HG02678 (cell line): ENCODE data around the gene TRAF2.
"Not testable (repeated sequence)": the region's sequence is repeated elsewhere in the genome, so short reads cannot be mapped to it uniquely, and the experiment has no call there.

ENCODE experiments used
- ATAC-seq: cut with Tn5 transposase; IDR thresholded peaks from one replicate; pipeline ENCODE4 v1.9.1; 2021; ENCODE audit warnings: mild to moderate bottlenecking, moderate library complexity; ENCODE audit not compliant: unreplicated experiment

TRAF2 gene

DNA sequence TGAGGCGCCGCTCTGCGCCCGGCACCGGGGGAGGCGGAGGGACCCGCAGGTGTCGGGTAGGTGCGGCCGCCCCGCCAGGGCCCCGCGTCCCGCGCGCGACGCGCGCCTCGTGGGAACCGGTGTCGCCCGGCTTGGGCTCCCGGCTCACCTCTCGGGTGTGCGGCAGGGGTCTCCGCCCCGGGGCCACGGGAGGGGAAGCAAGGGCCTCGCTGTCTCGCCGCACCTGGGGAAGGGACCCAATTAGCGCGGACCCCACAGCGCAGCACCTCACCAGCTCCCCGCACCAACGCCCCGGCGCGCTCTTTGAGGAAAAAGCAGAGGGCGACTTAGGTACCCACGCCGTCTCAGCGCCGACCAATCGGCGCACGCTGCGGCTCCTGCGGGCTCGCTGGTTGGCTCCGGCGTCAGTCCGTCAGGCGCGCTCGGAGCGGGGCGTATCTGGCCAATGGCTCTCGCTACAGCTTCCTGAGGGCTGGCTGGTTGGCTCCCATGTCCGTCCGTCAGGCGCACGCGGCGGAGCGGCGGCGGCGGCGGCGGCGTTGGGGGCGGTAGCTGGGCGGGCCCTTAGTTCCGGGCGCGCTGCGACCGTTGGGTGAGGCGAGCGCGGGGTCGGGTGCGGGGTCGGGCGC is at the start of gene TRAF2:
TSS of gene TRAF2 (plus strand) at position 567 of the 629 bp plus-strand sequence. CDS start 12,225 bp downstream, outside the sequence.
- ATAC-seq: peak; percentile 92

GRCh38 chr9:136837146-136837855 is 49.0 kb upstream of the TRAF2 start:
- ATAC-seq: no peak

DNA sequence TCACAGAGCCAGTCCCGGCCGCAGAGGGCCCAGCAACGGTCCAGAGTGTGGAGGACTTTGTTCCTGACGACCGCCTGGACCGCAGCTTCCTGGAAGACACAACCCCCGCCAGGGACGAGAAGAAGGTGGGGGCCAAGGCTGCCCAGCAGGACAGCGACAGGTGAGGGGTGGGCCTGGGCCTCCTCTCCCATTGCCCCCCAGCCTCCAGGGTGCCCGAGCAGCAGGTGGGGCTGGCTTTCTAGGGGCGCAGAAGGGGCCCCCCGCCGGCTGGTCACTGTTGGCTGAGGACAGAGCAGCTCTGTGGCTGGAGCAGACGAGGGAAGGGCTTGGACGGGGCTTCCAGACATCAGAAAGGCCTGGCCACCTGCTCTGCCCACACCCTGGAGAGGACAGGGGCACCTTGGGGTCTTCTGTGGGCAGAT is 48.4 kb upstream of the TRAF2 start:
- not testable (repeated sequence) for ATAC-seq

DNA sequence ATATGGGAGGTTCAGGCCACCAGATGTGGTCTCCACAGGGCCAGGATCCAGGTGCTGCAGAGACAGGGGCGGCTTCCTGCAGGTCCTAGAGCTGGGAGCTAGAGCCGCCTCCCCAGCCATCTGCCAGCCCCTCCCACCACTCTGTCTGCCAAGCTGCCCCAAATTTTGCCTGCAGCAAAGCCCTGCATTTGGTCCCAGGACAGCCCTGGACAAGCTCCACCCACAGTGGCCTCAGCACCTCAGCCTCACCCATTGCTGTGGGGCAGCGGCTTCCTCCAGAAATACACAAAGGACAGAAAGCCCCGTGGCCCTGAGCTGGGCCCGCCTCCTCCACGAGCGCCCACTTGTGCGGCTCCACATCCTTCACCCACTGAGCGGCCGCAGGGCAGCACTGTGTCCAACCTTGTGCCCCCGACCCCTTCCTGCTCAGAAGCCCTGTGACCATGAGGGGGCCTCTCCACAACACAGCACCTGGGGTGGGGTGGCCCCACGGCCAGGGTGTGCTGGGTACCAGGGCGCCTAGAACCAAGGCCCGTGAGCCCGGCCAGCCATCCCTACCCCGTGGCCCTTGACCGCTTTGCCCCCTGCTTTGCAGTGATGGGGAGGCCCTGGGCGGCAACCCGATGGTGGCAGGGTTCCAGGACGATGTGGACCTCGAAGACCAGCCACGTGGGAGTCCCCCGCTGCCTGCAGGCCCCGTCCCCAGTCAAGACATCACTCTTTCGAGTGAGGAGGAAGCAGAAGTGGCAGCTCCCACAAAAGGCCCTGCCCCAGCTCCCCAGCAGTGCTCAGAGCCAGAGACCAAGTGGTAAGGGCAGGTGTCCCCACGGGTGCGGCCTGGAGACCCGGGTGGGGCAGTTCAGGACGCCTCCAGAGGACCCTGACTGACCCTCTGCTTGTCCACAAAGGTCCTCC is 47.7 kb upstream of the TRAF2 start:
- ATAC-seq: no peak

GRCh38 chr9:136839229-136840139 is 46.8 kb upstream of the TRAF2 start:
- no peak for ATAC-seq

- ATAC-seq: no peak
These were observed 46.0 kb upstream of the TRAF2 start for GRCh38 chr9:136840140-136840876.

DNA sequence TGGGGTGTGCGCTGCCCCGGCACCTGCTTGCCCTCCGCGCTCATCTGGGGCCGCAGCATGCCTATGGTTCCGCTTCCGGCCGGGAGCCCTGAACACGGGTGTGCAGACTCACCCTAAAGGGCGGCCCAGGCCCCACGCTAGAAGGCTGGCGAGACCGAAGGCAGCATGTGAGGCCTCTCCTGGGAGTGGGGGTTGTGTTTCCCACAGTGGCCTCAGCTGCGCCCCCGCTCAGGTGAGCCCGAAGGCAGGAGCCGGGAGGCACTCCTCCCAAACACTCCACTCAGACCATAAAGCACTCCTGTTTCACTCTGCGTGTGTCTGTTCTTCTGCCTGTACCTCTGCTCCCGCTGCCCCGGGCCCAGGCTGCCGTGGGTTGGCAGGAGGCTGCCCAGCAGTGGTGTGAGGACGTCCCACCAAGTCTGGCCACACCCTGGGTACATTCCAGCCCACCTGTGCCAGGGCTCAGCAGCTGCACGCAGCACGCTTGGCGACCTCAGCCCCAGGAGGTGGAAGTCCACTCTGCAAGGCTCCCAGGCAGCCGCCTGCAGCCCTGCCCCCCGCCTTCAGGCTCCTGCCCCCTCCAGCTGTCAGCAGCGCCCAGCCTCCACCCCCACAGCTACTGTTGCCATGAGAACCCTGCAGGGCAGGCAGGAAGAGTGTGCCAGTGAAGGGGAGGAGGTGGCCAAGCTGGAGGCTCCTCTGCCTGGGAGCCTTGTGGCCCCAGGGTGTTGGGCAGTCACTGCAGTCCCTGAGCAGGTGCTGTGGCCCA is 45.3 kb upstream of the TRAF2 start:
- ATAC-seq: no peak

DNA sequence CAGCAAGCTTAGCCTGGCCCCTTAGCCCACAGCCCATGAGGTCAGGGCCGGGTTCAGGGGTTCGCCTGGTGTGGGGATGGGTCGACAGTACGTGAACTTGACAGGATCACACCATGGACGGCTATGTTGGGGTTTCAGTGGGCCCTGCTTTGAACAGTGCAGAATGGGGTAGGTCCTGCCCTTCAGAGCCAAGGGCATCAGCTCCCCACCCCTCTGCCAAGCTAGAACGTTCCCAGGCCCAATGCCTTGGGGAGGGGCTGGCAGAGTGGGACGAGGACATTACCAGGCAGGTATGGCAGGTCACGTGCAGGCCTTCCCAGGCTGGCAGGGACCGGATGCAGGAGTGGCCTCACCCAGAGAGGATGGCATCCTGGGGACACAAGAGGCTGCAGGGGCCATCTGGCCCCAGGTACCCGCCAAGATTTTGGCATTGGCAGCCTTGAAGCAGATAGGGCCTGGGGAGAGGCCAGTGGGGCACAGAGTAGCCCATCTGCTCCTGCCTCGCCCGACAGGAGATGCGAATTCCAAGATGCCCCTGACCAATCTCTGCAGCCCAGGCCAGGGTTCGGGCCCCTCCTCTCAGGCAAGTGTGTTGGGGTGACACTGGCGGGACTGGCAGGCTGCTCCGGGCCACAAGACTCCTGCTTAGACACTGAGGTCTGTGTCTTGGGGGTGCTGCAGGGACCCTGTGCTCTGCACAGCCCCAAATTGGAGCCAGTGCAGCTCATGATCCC is 44.5 kb upstream of the TRAF2 start:
- not testable (repeated sequence) for ATAC-seq

GRCh38 chr9:136842380-136842948 is 43.9 kb upstream of the TRAF2 start, which contains the start of gene AJM1:
TSS of gene AJM1 (plus strand) at chr9:136842478. CDS start at chr9:136844415, 1,937 bp downstream.
- ATAC-seq: peak; percentile 78

DNA sequence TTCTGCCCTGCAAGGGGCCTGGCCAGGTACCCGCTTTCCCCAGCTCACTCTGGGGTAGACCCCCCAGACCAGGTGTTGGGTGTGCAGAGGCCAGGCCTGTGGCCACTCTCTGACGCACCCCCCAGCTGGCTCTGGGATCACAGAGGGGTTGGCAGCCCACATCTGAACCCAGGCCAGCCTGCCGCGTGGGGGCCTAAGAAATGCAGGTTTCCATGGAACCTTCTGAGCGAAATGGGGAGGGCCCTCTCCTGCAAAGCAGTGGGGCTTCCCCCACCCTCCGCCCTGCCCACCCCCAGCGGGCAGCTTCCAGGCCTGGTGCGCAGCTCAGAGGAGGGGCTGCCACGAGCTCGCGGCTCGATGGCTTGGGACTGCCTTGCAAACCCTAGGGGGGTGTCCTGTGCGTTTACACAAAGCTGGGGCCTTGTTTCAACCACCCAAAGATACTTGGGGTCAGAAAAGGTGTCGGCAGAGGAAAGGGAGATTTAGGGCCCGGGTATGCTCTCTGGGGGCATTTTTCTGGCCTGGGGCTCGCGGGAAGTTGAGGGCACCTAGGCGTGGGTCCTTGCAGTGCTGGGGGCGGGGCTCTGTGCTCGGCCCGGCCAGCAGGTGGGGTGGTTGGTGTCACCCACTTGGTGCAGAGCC is 43.0 kb upstream of the TRAF2 start:
- ATAC-seq: not testable (repeated sequence)

GRCh38 chr9:136843801-136844740 is 42.2 kb upstream of the TRAF2 start:
- not testable (repeated sequence) for ATAC-seq

- no peak for ATAC-seq
These were observed 41.4 kb upstream of the TRAF2 start for GRCh38 chr9:136844761-136845464.

- ATAC-seq: no peak
These were observed 40.7 kb upstream of the TRAF2 start for GRCh38 chr9:136845465-136846260.

DNA sequence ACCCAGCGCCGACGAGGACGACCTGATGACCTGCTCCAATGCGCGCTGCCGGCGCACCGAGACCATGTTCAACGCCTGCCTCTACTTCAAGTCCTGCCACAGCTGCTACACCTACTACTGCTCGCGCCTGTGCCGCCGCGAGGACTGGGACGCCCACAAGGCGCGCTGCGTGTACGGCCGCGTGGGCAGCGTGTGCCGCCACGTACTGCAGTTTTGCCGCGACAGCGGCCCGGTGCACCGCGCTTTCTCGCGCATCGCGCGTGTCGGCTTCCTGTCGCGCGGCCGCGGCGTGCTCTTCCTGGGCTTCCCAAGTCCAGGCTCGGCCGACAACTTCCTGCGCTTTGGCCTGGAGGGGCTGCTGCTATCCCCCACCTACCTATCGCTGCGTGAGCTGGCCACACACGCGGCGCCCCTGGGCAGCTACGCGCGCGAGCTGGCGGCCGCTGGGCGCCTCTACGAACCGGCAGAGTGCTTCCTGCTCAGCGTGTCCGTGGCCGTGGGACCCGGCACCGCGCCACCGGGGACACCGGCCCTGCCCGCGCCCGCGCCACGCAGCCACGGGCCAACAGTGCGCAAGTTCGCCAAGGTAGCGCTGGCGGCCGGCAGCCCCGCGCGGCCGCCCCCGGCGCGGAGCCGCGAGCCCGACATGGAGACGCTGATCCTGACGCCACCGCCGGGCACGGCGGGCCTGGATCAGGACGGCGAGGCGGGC is 39.8 kb upstream of the TRAF2 start:
- no peak for ATAC-seq
